Calu3 (cell line): ENCODE results near the gene INTS1. TPM values are rescaled to one million over a fixed set of nuclear protein-coding genes. Genes with fewer than 3 reads are reported as not detected.

ENCODE experiments used
- BruUV-seq: library from RNA; stranded (reverse); fragments of 400-500 nt; replicated peaks from 2 replicates; lab custom pipeline; 2021; lab: Mats Ljungman, UMichigan
- CTCF ChIA-PET: fragments of 300-600 bp; sonication (Branson Sonifier 250); formaldehyde crosslinking; loops from one replicate; lab custom pipeline; 2022; ENCODE audit warnings: antibody characterized with exemption; lab: Charles Lee
- DNase-seq: peaks from one replicate; pipeline ENCODE4 v3.0.0; 2022
- H3K27ac Mint-ChIP-seq: one replicate; pipeline ENCODE4 v1.8.0; 2022; ENCODE audit warnings: mixed read lengths; ENCODE audit not compliant: unreplicated experiment
- H3K27me3 Mint-ChIP-seq: one replicate; pipeline ENCODE4 v1.8.0; 2022; ENCODE audit warnings: mixed read lengths; ENCODE audit not compliant: unreplicated experiment
- H3K36me3 Mint-ChIP-seq: one replicate; pipeline ENCODE4 v1.8.0; 2022; ENCODE audit warnings: mild to moderate bottlenecking, moderate library complexity, mixed read lengths; ENCODE audit not compliant: insufficient read depth, unreplicated experiment
- H3K4me1 Mint-ChIP-seq: one replicate; pipeline ENCODE4 v1.8.0; 2022; ENCODE audit warnings: mild to moderate bottlenecking, low read depth, mixed read lengths; ENCODE audit not compliant: unreplicated experiment
- H3K4me3 Mint-ChIP-seq: one replicate; pipeline ENCODE4 v1.8.0; 2022; ENCODE audit warnings: mild to moderate bottlenecking, low read depth, moderate library complexity, mixed read lengths; ENCODE audit not compliant: unreplicated experiment
- H3K9me3 Mint-ChIP-seq: one replicate; pipeline ENCODE4 v1.8.0; 2022; ENCODE audit warnings: low read depth, mixed read lengths; ENCODE audit not compliant: unreplicated experiment
- CTCF ChIP-seq: fragments of 200-600 bp; IDR thresholded peaks from one replicate; pipeline ENCODE4 v1.8.0; 2022; ENCODE audit warnings: antibody characterized with exemption; ENCODE audit not compliant: unreplicated experiment
- intact Hi-C: fragments of 100-400 bp; cut with micrococcal nuclease; formaldehyde crosslinking; loops from one replicate; pipeline ENCODE4 v1.10.0; 2022; ENCODE audit not compliant: unreplicated experiment
- total RNA-seq: library from RNA; stranded (reverse); gene quantifications from 2 replicates; pipeline ENCODE4 v1.2.3, GENCODE V29; 2022

INTS1 gene
- total RNA-seq, 1 experiment from 2014 or later, result 192 TPM

GRCh38 chr7:1442355-1443124 is 61.6 kb downstream of the INTS1 start:
- Mint-ChIP-seq H3K36me3 (peaks cover 82% of the 10 kb centered on the region), H3K4me3 (no peak overlapping the region), H3K9me3 (no peaks in the 10 kb centered on the region), H3K4me1 (no peaks in the 10 kb centered on the region), H3K27me3 (no peaks in the 10 kb centered on the region), H3K27ac (no peak overlapping the region)
- no TSS peak for BruUV-seq
- CTCF ChIA-PET, result interaction anchor here (0.6 kb wide), 1 partner anchor 192 kb away, joined by 5 read pairs; no protein-coding TSS in a partner anchor
- intact Hi-C loops, result no loop called here
- TF ChIP-seq CTCF, result peak; percentile 10
- no peak for DNase-seq

GRCh38 chr7:1441615-1442354 is 62.4 kb downstream of the INTS1 start:
- CTCF ChIA-PET, result interaction anchor here (1.3 to 1.8 kb wide), 2 partner anchors 9 to 14 kb away, joined by 3 to 6 read pairs; no protein-coding TSS in a partner anchor
- Mint-ChIP-seq H3K27me3 (no peaks in the 10 kb centered on the region), H3K27ac (no peak overlapping the region), H3K4me3 (no peak overlapping the region), H3K36me3 (peaks cover 78% of the 10 kb centered on the region), H3K9me3 (no peaks in the 10 kb centered on the region), H3K4me1 (no peaks in the 10 kb centered on the region)
- DNase-seq, result no peak
- peak; percentile 69 for TF ChIP-seq CTCF
- intact Hi-C loops, result no loop called here
- BruUV-seq, result no TSS peak

- CTCF ChIA-PET, result interaction anchor here (1.3 to 1.8 kb wide), 2 partner anchors 8 to 15 kb away, joined by 3 to 6 read pairs; no protein-coding TSS in a partner anchor
- no peak for DNase-seq
- no peak for TF ChIP-seq CTCF
- no peaks in the 10 kb centered on the region for H3K27me3 Mint-ChIP-seq
- H3K9me3 Mint-ChIP-seq, result no peaks in the 10 kb centered on the region
- no peaks in the 10 kb centered on the region for H3K4me1 Mint-ChIP-seq
- intact Hi-C loops, result no loop called here
- no peak overlapping the region for H3K27ac Mint-ChIP-seq
- no TSS peak for BruUV-seq
- H3K36me3 Mint-ChIP-seq, result peaks cover 85% of the 10 kb centered on the region
- H3K4me3 Mint-ChIP-seq, result no peak overlapping the region
Observed at GRCh38 chr7:1440620-1441019, 63.6 kb downstream of the INTS1 start.

- no peak for DNase-seq
- intact Hi-C loops, result no loop called here
- Mint-ChIP-seq H3K4me1 (no peaks in the 10 kb centered on the region), H3K4me3 (no peak overlapping the region), H3K9me3 (no peaks in the 10 kb centered on the region), H3K27me3 (no peaks in the 10 kb centered on the region), H3K27ac (no peak overlapping the region), H3K36me3 (peaks cover 85% of the 10 kb centered on the region)
- BruUV-seq, result no TSS peak
- CTCF ChIA-PET, result interaction anchor here (0.6 to 1.8 kb wide), 3 partner anchors 7 to 34 kb away, joined by 3 to 6 read pairs (median 3); no protein-coding TSS in a partner anchor
- TF ChIP-seq CTCF, result peak; percentile 24
Observed at GRCh38 chr7:1439373-1440363, 64.5 kb downstream of the INTS1 start.
